ENCODE data around the gene MAP3K10. TPM values are rescaled to one million over a fixed set of nuclear protein-coding genes. Genes with fewer than 3 reads are reported as not detected.

MAP3K10 gene
- polyA plus RNA-seq, 1 of the 3 experiments (the other 2 are of a cell fraction) = 10.7 TPM

DNA sequence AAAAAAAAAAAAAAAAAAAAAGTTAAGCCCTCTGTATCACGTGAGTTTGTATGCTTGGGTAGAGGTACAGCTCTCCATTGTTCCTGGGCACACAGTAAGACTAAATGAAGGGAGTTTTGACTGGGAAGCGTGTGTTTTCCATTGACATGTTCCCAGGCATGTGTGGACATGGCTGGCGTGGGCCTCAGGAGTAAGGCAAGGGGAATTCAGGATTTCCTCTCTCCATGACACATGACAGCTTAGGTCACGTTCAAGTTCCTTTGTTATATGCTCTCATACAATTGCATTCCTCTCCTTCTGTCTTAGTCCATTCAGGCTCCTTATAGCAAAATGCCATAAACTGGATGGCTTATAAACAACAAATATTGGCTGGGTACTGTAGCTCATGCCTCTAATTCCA, 17.1 kb upstream of the MAP3K10 start:
- Histone ChIP-seq H3K9ac (no peak overlapping the region), H3K36me3 (replicated peaks in 1 of 2; ENCODE audit: control insufficient read depth in 1 of 2, insufficient read depth in 2 of 2, low read length in 1 of 2) (no peaks in the 10 kb centered on the region), H3K27ac (ENCODE audit: low read depth in 2 of 2, low read length in 1 of 2) (no peak overlapping the region), H3K4me1 (ENCODE audit: control insufficient read depth in 1 of 2, insufficient read depth in 2 of 2, low read depth in 1 of 2, low read length in 1 of 2) (no peaks in the 10 kb centered on the region), H3K9me3 (no peaks in the 10 kb centered on the region), H3K4me2 (no peak overlapping the region), H3K79me2 (ENCODE audit: insufficient read depth) (no peaks in the 10 kb centered on the region), H2AFZ (ENCODE audit: low read depth) (no peak overlapping the region), H3K9me2 (no peaks in the 10 kb centered on the region), H4K20me1 (ENCODE audit: insufficient read depth) (no peaks in the 10 kb centered on the region), H3F3A (replicated peaks; ENCODE audit: insufficient read depth) (no peaks in the 10 kb centered on the region), H3K4me3 (ENCODE audit: low read depth in 2 of 2, low read length in 1 of 2) (no peak overlapping the region), H3K27me3 (ENCODE audit: insufficient read depth) (no peaks in the 10 kb centered on the region)
- WGBS (ENCODE audit: low lambda C conversion rate) = 60% methylated on average over 4 of the region's 4 CpGs
- CTCF ChIA-PET = interaction anchor here (1.3 to 1.8 kb wide), 2 partner anchors 9 to 44 kb away, joined by 4 to 5 read pairs; partner anchors contain the start of gene TTC9B
- no peak for DNase-seq
- TF ChIP-seq, protein P1, sequence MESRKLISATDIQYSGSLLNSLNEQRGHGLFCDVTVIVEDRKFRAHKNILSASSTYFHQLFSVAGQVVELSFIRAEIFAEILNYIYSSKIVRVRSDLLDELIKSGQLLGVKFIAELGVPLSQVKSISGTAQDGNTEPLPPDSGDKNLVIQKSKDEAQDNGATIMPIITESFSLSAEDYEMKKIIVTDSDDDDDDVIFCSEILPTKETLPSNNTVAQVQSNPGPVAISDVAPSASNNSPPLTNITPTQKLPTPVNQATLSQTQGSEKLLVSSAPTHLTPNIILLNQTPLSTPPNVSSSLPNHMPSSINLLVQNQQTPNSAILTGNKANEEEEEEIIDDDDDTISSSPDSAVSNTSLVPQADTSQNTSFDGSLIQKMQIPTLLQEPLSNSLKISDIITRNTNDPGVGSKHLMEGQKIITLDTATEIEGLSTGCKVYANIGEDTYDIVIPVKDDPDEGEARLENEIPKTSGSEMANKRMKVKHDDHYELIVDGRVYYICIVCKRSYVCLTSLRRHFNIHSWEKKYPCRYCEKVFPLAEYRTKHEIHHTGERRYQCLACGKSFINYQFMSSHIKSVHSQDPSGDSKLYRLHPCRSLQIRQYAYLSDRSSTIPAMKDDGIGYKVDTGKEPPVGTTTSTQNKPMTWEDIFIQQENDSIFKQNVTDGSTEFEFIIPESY (IDR thresholded peaks at IDR 0.05; ENCODE audit: borderline replicate concordance, low read depth) = no peak
- no peak for TF ChIP-seq ELF1 (IDR thresholded peaks at IDR 0.05)
- TF ChIP-seq RFX5 (IDR thresholded peaks at IDR 0.05; ENCODE audit: low read length) = no peak
- TF ChIP-seq, protein P2, sequence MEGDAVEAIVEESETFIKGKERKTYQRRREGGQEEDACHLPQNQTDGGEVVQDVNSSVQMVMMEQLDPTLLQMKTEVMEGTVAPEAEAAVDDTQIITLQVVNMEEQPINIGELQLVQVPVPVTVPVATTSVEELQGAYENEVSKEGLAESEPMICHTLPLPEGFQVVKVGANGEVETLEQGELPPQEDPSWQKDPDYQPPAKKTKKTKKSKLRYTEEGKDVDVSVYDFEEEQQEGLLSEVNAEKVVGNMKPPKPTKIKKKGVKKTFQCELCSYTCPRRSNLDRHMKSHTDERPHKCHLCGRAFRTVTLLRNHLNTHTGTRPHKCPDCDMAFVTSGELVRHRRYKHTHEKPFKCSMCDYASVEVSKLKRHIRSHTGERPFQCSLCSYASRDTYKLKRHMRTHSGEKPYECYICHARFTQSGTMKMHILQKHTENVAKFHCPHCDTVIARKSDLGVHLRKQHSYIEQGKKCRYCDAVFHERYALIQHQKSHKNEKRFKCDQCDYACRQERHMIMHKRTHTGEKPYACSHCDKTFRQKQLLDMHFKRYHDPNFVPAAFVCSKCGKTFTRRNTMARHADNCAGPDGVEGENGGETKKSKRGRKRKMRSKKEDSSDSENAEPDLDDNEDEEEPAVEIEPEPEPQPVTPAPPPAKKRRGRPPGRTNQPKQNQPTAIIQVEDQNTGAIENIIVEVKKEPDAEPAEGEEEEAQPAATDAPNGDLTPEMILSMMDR (IDR thresholded peaks at IDR 0.05) = no peak
- TF ChIP-seq, protein P3, sequence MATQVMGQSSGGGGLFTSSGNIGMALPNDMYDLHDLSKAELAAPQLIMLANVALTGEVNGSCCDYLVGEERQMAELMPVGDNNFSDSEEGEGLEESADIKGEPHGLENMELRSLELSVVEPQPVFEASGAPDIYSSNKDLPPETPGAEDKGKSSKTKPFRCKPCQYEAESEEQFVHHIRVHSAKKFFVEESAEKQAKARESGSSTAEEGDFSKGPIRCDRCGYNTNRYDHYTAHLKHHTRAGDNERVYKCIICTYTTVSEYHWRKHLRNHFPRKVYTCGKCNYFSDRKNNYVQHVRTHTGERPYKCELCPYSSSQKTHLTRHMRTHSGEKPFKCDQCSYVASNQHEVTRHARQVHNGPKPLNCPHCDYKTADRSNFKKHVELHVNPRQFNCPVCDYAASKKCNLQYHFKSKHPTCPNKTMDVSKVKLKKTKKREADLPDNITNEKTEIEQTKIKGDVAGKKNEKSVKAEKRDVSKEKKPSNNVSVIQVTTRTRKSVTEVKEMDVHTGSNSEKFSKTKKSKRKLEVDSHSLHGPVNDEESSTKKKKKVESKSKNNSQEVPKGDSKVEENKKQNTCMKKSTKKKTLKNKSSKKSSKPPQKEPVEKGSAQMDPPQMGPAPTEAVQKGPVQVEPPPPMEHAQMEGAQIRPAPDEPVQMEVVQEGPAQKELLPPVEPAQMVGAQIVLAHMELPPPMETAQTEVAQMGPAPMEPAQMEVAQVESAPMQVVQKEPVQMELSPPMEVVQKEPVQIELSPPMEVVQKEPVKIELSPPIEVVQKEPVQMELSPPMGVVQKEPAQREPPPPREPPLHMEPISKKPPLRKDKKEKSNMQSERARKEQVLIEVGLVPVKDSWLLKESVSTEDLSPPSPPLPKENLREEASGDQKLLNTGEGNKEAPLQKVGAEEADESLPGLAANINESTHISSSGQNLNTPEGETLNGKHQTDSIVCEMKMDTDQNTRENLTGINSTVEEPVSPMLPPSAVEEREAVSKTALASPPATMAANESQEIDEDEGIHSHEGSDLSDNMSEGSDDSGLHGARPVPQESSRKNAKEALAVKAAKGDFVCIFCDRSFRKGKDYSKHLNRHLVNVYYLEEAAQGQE (IDR thresholded peaks at IDR 0.05; ENCODE audit: low read depth, low read length) = no peak
- no peak for TF ChIP-seq TCF12 (IDR thresholded peaks at IDR 0.05)
- TF ChIP-seq, protein P4, sequence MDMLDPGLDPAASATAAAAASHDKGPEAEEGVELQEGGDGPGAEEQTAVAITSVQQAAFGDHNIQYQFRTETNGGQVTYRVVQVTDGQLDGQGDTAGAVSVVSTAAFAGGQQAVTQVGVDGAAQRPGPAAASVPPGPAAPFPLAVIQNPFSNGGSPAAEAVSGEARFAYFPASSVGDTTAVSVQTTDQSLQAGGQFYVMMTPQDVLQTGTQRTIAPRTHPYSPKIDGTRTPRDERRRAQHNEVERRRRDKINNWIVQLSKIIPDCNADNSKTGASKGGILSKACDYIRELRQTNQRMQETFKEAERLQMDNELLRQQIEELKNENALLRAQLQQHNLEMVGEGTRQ (IDR thresholded peaks at IDR 0.05; ENCODE audit: borderline replicate concordance, low read depth, low read length) = no peak
- no peak for TF ChIP-seq SIN3A (IDR thresholded peaks at IDR 0.05; ENCODE audit: borderline replicate concordance, low read depth, low read length)
- no peak for TF ChIP-seq EZH2phosphoT487 (IDR thresholded peaks at IDR 0.05; ENCODE audit: borderline replicate concordance, low read depth)
- no peak for TF ChIP-seq NRF1 (IDR thresholded peaks at IDR 0.05; ENCODE audit: low read depth, low read length)
- TF ChIP-seq MXI1 (IDR thresholded peaks at IDR 0.05; ENCODE audit: low read depth, low read length) = no peak
- TF ChIP-seq, protein P5, sequence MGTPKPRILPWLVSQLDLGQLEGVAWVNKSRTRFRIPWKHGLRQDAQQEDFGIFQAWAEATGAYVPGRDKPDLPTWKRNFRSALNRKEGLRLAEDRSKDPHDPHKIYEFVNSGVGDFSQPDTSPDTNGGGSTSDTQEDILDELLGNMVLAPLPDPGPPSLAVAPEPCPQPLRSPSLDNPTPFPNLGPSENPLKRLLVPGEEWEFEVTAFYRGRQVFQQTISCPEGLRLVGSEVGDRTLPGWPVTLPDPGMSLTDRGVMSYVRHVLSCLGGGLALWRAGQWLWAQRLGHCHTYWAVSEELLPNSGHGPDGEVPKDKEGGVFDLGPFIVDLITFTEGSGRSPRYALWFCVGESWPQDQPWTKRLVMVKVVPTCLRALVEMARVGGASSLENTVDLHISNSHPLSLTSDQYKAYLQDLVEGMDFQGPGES (IDR thresholded peaks at IDR 0.05; ENCODE audit: low read depth, low read length) = no peak
- TF ChIP-seq EP300 (IDR thresholded peaks at IDR 0.05; ENCODE audit: borderline replicate concordance in 1 of 2, low read depth in 1 of 2, low read length in 1 of 2) = no peak
- TF ChIP-seq YY1 (IDR thresholded peaks at IDR 0.05; ENCODE audit: low read depth) = no peak
- TF ChIP-seq TAF1 (IDR thresholded peaks at IDR 0.05; ENCODE audit: borderline replicate concordance, low read depth, low read length) = no peak
- POLR2A ChIA-PET = no interaction called here

Data from SK-N-SH (cell line).